ENCODE results near the gene CNBD2.

DNA sequence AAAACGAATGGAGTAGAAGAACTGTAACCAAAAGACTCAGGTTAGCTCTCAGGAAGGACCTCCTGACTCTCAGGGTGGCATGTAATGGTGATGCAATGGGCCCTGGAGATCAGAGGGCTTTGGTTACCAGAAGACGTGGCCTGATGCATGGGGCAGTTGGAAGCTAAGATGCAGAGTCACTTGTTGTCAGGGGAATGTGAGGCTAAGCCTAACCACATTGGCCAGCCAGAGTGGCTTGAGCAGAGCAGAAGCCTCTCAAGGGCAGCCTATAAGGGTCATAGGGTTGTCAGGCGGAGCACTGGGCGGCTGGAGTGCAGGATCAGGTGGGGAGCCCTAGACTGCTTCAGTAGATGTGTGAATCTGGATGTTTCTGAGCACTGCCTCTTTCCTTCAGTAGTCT is 5.9 kb downstream of the CNBD2 start:
- TF ChIP-seq EZH2phosphoT487 (IDR thresholded peaks at IDR 0.05) (no peak), EZH2 (IDR thresholded peaks at IDR 0.05) (no peak)
- TF ChIP-seq, protein P1, sequence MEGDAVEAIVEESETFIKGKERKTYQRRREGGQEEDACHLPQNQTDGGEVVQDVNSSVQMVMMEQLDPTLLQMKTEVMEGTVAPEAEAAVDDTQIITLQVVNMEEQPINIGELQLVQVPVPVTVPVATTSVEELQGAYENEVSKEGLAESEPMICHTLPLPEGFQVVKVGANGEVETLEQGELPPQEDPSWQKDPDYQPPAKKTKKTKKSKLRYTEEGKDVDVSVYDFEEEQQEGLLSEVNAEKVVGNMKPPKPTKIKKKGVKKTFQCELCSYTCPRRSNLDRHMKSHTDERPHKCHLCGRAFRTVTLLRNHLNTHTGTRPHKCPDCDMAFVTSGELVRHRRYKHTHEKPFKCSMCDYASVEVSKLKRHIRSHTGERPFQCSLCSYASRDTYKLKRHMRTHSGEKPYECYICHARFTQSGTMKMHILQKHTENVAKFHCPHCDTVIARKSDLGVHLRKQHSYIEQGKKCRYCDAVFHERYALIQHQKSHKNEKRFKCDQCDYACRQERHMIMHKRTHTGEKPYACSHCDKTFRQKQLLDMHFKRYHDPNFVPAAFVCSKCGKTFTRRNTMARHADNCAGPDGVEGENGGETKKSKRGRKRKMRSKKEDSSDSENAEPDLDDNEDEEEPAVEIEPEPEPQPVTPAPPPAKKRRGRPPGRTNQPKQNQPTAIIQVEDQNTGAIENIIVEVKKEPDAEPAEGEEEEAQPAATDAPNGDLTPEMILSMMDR (IDR thresholded peaks at IDR 0.05), result no peak
